Measurements from ENCODE around the gene GSTM4. TPM values are rescaled to one million over a fixed set of nuclear protein-coding genes. Genes with fewer than 3 reads are reported as not detected.

Gene GSTM4
- total RNA-seq, 1 donor = 8.7 TPM

- no peak overlapping the region for H3K4me3 ChIP-seq (ENCODE audit: low read depth, low read length)
- no peak for TF ChIP-seq CTCF (IDR thresholded peaks at IDR 0.05; ENCODE audit: insufficient read depth, low read length)
- no peak for DNase-seq (ENCODE audit: low read depth)
Observed at GRCh38 chr1:109625601-109626560, 30.0 kb upstream of the GSTM4 start.

- no peak overlapping the region for H3K4me3 ChIP-seq (ENCODE audit: low read depth, low read length)
- TF ChIP-seq CTCF (IDR thresholded peaks at IDR 0.05; ENCODE audit: insufficient read depth, low read length) = no peak
- DNase-seq (ENCODE audit: low read depth) = no peak
Observed at GRCh38 chr1:109626682-109627408, 29.1 kb upstream of the GSTM4 start.

GRCh38 chr1:109627692-109628399 lies 28.1 kb upstream of the GSTM4 start:
- DNase-seq (ENCODE audit: low read depth) = no peak
- H3K4me3 ChIP-seq (ENCODE audit: low read depth, low read length) = no peak overlapping the region
- TF ChIP-seq CTCF (IDR thresholded peaks at IDR 0.05; ENCODE audit: insufficient read depth, low read length) = no peak

- no peak for TF ChIP-seq CTCF (IDR thresholded peaks at IDR 0.05; ENCODE audit: insufficient read depth, low read length)
- no peak for DNase-seq (ENCODE audit: low read depth)
- no peak overlapping the region for H3K4me3 ChIP-seq (ENCODE audit: low read depth, low read length)
Observed at GRCh38 chr1:109628540-109629321, 27.2 kb upstream of the GSTM4 start.

- no peak overlapping the region for H3K4me3 ChIP-seq (ENCODE audit: low read depth, low read length)
- DNase-seq (ENCODE audit: low read depth) = no peak
- TF ChIP-seq CTCF (IDR thresholded peaks at IDR 0.05; ENCODE audit: insufficient read depth, low read length) = no peak
Observed at GRCh38 chr1:109629372-109630030, 26.4 kb upstream of the GSTM4 start.

Data from fibroblast of the aortic adventitia (primary cell).